ENCODE measurements around the gene IPO13.

IPO13 gene

DNA sequence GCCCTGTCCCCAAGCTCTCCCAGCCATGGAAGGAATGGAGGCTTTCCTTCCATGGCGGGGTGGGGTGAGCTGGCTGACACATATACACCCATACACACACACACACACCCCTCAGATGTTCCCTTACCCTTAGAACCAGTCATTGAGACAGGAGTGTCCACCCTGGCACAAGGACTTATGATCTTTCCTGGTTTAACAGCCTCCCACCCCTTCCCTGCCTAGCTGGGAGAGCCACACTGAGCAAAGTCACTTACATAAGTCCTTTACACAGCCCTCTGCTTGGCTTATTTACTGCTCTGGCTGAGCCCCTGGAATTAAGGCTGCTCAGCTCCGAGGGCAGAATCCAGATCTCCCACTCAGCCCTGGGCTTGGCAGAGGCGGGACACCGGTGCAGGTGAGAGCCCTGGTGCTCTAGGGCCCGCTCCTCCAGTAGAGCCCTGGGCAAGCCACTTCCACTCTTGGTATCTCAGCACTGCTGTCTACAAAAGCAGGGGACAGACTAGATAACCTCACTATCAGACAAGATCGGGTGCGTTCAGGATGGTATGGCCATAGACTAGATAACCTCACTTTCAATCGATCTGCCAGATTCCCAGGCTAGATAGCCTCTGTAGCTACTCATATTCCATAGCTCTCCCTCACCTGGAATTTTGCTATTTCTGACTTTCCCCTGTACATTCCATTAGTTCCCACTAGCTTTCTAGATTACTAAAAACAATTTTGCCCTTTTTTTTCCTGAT lies 67.8 kb downstream of the IPO13 start:
- no peaks in the 10 kb centered on the region for H3K4me1 Mint-ChIP-seq
- DNase-seq (ENCODE audit: low spot score in 2 of 2) (no peak), ATAC-seq (no peak)
- H3K4me3 Mint-ChIP-seq = no peak overlapping the region
- H3K27ac Mint-ChIP-seq = peak overlapping the region; percentile 41
- H3K9me3 Mint-ChIP-seq = no peaks in the 10 kb centered on the region
- no peaks in the 10 kb centered on the region for H3K36me3 Mint-ChIP-seq

DNA sequence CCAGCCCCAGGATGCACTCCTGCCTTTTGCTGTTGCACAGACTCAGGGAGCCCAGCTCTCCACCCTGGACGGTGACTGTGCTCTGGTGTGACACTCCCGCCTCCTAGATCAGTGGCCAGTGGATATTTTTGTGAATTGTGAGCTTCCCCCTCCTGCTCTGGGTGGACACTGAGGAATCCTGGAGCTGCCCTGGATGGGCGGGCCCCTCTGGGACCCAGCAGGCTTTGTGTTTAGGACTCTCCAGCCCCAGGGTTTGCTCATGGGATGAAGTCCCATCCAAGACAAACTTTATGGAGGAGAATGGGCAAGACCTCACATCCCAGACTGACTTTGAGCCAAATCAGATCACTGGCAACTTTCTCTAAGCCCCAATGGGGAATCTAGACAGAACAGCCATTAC lies 68.5 kb downstream of the IPO13 start:
- no peaks in the 10 kb centered on the region for H3K4me1 Mint-ChIP-seq
- H3K9me3 Mint-ChIP-seq = no peaks in the 10 kb centered on the region
- DNase-seq (ENCODE audit: low spot score in 2 of 2) = no peak
- no peak overlapping the region for H3K4me3 Mint-ChIP-seq
- H3K36me3 Mint-ChIP-seq = no peaks in the 10 kb centered on the region
- no peak for ATAC-seq
- H3K27ac Mint-ChIP-seq = no peak overlapping the region

DNA sequence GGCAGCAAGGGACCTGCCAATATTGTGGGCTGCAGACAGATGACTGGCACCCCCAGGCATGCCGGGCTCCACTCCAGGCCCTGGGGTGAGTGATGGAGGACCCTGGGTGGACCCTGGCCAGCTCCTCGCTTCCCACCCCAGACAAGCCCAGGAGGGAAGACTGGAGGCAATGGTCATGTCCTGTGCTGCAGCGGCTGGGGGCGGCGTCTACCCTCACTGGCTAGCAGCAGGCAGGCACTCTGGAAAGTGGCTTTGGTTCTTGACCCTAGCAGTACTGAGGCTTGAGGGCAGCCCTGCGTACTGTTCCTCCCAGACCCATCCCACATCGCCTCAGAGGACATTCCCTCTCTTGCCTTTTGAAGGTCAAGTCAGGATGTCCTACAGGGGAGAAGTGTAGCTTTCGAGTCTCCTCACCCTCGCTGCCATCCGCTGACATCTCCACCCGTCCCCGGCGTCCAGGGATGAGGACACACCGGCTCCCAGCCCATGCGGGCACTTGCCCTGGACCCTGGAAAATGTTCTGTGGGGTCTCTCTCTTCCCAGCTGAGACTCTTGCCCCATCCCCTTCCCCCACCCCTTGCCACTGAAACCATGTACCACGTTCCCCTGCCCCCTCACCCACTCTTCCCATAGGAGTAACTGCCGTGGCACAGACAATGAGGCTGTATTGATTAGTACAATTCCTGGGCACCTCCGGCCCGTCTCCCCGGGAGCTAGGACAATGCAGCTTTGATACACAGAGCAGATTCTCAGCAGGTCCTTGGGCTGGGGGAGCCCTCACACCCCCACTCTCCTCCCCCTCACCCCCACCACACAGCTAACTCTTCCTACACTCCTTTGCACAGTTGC lies 69.5 kb downstream of the IPO13 start:
- no peaks in the 10 kb centered on the region for H3K4me1 Mint-ChIP-seq

DNA sequence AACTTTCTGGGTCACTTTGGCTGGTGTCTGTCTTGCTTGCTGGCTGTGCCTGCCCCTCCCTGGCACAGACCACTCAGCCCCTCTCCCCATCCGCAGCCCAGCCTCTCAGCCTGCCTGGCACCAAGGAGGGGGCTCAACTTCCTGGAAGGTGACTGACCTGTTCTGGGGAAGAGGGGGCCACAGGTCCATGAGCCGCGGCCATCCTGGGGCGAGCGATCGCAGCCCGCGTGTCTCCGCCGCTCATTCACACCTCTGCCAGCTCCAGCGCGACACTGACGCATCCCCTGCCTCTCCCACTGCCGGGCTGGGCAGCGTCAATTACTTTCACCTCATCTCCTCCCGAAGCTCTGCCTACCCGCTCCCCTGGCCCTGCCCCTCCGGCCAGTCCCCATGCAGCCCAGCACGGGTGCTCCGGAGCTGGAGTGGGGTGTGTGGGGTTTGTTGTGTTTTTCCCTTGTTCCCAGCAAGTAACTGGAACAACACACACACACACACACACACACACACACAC lies 70.2 kb downstream of the IPO13 start:
- no peak for ATAC-seq
- no peaks in the 10 kb centered on the region for H3K9me3 Mint-ChIP-seq
- no peak for DNase-seq (ENCODE audit: low spot score in 2 of 2)
- no peak overlapping the region for H3K27ac Mint-ChIP-seq
- H3K36me3 Mint-ChIP-seq = no peaks in the 10 kb centered on the region
- H3K4me3 Mint-ChIP-seq = no peak overlapping the region
- H3K4me1 Mint-ChIP-seq = no peaks in the 10 kb centered on the region

More for the DNA sequence above, 69.5 kb downstream of the IPO13 start:
- ATAC-seq (no peak), DNase-seq (ENCODE audit: low spot score in 2 of 2) (no peak)
- Mint-ChIP-seq H3K27ac (no peak overlapping the region), H3K9me3 (no peaks in the 10 kb centered on the region), H3K4me3 (no peak overlapping the region), H3K36me3 (no peaks in the 10 kb centered on the region)
